NOMO-1 (cell line): Measurements from ENCODE around the gene ZNF331.

Experiments
- DNase-seq, 2 experiments: peaks; one replicate each; lab custom pipeline; 2025; ENCODE audit not compliant: unreplicated experiment in 2 of 2; lab: John Stamatoyannopoulos, UW

ZNF331 gene

GRCh38 chr19:53520547-53521372 lies 17.2 kb upstream of the ZNF331 start:
- no peak for DNase-seq

- DNase-seq = no peak
Observed at GRCh38 chr19:53521373-53522202, 16.4 kb upstream of the ZNF331 start.

GRCh38 chr19:53525922-53526321 lies 12.0 kb upstream of the ZNF331 start:
- no peak for DNase-seq

- no peak for DNase-seq
Observed at GRCh38 chr19:53530622-53531021, 7.3 kb upstream of the ZNF331 start.

GRCh38 chr19:53531457-53531856 lies 6.5 kb upstream of the ZNF331 start:
- DNase-seq = no peak

- DNase-seq = no peak
Observed at GRCh38 chr19:53532362-53532761, 5.6 kb upstream of the ZNF331 start.

- DNase-seq = no peak
Observed at GRCh38 chr19:53536225-53536548, 1.8 kb upstream of the ZNF331 start.

- no peak for DNase-seq
Observed at GRCh38 chr19:53537121-53537520, 824 bp upstream of the ZNF331 start.

- no peak for DNase-seq
Observed at GRCh38 chr19:53538378-53539109, 599 bp downstream of the ZNF331 start.

- no peak for DNase-seq
Observed at GRCh38 chr19:53540091-53540490, 2.1 kb downstream of the ZNF331 start.

GRCh38 chr19:53541971-53542370 lies 4.0 kb downstream of the ZNF331 start:
- DNase-seq = no peak

GRCh38 chr19:53545271-53546065 lies 7.5 kb downstream of the ZNF331 start:
- DNase-seq = no peak

GRCh38 chr19:53546758-53547513 lies 9.0 kb downstream of the ZNF331 start:
- no peak for DNase-seq

GRCh38 chr19:53549340-53549739 lies 11.4 kb downstream of the ZNF331 start:
- DNase-seq = no peak

GRCh38 chr19:53552001-53552721 lies 14.2 kb downstream of the ZNF331 start:
- no peak for DNase-seq

GRCh38 chr19:53553156-53553555 lies 15.2 kb downstream of the ZNF331 start:
- no peak for DNase-seq

- no peak for DNase-seq
Observed at GRCh38 chr19:53553865-53554791, 16.2 kb downstream of the ZNF331 start.

GRCh38 chr19:53554804-53555203 lies 16.9 kb downstream of the ZNF331 start:
- DNase-seq = no peak
